ENCODE data around the gene DIAPH2. TPM values are rescaled to one million over a fixed set of nuclear protein-coding genes. Genes with fewer than 3 reads are reported as not detected.

DIAPH2 gene
- total and polyA plus RNA-seq, 10 donors: 2.5 to 32.1 (median 17.7) TPM

DNA sequence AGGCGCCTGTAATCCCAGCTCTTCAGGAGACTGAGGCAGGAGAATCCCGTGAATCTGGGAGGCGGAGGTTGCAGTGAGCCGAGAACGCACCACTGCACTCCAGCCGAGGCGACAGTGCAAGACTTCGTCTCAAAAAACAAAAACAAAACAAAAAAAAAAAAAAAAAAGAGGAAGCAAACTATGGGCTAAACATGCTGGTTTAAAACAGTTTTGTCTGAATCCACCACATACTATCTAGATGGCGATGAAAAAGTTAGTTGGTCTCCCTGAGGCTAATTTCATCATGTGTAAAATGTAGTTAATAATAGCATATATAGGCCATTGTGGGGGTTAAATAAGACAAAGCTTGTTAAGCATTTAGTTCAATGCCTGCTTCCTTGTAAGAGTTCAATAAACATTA is 650.2 kb downstream of the DIAPH2 start:
- H3K9me3 ChIP-seq: no peaks in the 10 kb centered on the region
- no peaks in the 10 kb centered on the region for H3K4me1 ChIP-seq
- no peak for DNase-seq
- no peak for TF ChIP-seq POLR2A (IDR thresholded peaks at IDR 0.05)
- TF ChIP-seq POLR2AphosphoS5 (IDR thresholded peaks at IDR 0.05): no peak
- TF ChIP-seq, protein P1, sequence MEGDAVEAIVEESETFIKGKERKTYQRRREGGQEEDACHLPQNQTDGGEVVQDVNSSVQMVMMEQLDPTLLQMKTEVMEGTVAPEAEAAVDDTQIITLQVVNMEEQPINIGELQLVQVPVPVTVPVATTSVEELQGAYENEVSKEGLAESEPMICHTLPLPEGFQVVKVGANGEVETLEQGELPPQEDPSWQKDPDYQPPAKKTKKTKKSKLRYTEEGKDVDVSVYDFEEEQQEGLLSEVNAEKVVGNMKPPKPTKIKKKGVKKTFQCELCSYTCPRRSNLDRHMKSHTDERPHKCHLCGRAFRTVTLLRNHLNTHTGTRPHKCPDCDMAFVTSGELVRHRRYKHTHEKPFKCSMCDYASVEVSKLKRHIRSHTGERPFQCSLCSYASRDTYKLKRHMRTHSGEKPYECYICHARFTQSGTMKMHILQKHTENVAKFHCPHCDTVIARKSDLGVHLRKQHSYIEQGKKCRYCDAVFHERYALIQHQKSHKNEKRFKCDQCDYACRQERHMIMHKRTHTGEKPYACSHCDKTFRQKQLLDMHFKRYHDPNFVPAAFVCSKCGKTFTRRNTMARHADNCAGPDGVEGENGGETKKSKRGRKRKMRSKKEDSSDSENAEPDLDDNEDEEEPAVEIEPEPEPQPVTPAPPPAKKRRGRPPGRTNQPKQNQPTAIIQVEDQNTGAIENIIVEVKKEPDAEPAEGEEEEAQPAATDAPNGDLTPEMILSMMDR (IDR thresholded peaks at IDR 0.05 in 8 of 11, conservative IDR thresholded peaks at IDR 0.05 in 3 of 11): no peak
- no peaks in the 10 kb centered on the region for H3K27me3 ChIP-seq (replicated peaks in 1 of 7)
- no peak overlapping the region for H3K27ac ChIP-seq
- 72 to 90% (median 87%) methylated on average over 8 to 9 of the region's 9 CpGs for WGBS, 5 donors
- H3K4me3 ChIP-seq: no peak overlapping the region
- intact Hi-C loops (cut with DNase I; ENCODE audit: low total_unique reads): no loop called here
- no peaks in the 10 kb centered on the region for H3K36me3 ChIP-seq

DNA sequence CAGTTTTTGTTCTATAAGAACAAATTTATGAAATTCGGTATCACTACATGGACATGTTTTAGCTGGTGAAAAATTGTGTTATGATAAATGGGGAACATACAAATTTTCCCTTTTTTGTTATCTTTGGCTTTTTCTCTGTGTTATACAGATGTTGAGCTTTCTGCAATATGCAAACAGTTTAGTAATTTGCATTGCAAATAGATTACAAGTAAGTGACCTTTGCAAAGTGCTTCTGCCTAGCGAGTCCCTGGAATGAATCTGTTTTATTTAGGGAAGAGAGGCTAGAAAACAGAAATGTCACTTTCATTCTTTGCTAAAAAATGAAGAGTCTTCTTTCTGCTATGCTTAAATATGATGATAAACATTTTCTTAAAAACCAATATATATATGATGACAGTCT is 660.1 kb downstream of the DIAPH2 start:
- no peak for TF ChIP-seq POLR2AphosphoS5 (IDR thresholded peaks at IDR 0.05)
- TF ChIP-seq POLR2A (IDR thresholded peaks at IDR 0.05): no peak
- TF ChIP-seq, protein P1 (IDR thresholded peaks at IDR 0.05 in 8 of 11, conservative IDR thresholded peaks at IDR 0.05 in 3 of 11): no peak
- H3K4me3 ChIP-seq: no peak overlapping the region
- H3K27ac ChIP-seq: no peak overlapping the region
- DNase-seq: no peak
- no peaks in the 10 kb centered on the region for H3K9me3 ChIP-seq
- H3K4me1 ChIP-seq: no peaks in the 10 kb centered on the region
- intact Hi-C loops (cut with DNase I; ENCODE audit: low total_unique reads): no loop called here
- no peaks in the 10 kb centered on the region for H3K27me3 ChIP-seq (replicated peaks in 1 of 7)
- no peaks in the 10 kb centered on the region for H3K36me3 ChIP-seq
- 39 to 91% (median 83%) methylated on average over 2 of the region's 2 CpGs for WGBS, 5 donors

DNA sequence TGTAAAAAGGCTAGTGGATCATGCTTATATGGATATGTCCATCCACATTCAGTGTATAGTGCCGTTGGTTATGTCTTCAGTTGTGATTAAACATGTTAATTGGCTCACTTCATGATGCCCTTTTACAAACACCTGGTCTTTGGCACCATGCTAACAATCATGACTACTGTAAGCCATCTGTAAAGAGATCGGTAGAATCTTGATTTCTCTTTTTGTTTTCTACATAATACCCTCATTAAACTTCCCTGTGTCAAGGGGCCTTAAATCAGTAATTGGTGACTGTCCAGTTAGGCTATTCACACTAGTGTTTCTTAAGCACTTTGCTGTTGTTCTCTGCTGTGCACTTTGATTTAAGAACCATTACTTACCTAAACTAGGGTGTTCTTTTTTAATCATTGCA is 674.3 kb downstream of the DIAPH2 start:
- no peaks in the 10 kb centered on the region for H3K9me3 ChIP-seq
- H3K27me3 ChIP-seq (replicated peaks in 1 of 7): no peaks in the 10 kb centered on the region
- H3K27ac ChIP-seq: no peak overlapping the region
- 87 to 98% (median 94%) methylated on average over 2 of the region's 2 CpGs for WGBS, 5 donors
- intact Hi-C loops (cut with DNase I; ENCODE audit: low total_unique reads): no loop called here
- no peaks in the 10 kb centered on the region for H3K4me1 ChIP-seq
- H3K36me3 ChIP-seq: no peaks in the 10 kb centered on the region
- TF ChIP-seq POLR2AphosphoS5 (IDR thresholded peaks at IDR 0.05) (no peak), POLR2A (IDR thresholded peaks at IDR 0.05) (no peak)
- TF ChIP-seq, protein P1 (IDR thresholded peaks at IDR 0.05 in 8 of 11, conservative IDR thresholded peaks at IDR 0.05 in 3 of 11): no peak
- no peak overlapping the region for H3K4me3 ChIP-seq
- DNase-seq: no peak

DNA sequence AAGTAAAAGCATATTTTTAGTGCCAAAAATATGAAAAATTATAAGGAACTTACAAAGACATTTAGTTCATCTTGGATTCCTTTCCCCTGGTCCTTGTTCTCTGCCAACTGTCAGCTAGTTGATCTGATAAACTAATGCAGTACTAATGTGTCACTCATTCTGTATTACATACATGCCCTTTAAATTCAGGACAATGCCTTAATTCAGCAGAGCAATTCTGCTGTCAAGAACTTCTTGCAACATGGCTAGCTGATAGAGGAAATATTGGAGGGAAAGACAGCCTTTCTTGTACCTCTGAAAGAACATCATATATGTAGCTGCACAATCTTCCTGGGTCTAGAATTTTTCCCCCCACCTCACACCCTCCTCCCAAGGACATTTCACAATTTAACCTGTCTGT is 679.2 kb downstream of the DIAPH2 start:
- intact Hi-C loops (cut with DNase I; ENCODE audit: low total_unique reads): no loop called here
- Histone ChIP-seq H3K4me3 (no peak overlapping the region), H3K36me3 (no peaks in the 10 kb centered on the region), H3K9me3 (no peaks in the 10 kb centered on the region), H3K27ac (no peak overlapping the region), H3K4me1 (no peaks in the 10 kb centered on the region), H3K27me3 (replicated peaks in 1 of 7) (no peaks in the 10 kb centered on the region)
- TF ChIP-seq POLR2A (IDR thresholded peaks at IDR 0.05) (no peak), POLR2AphosphoS5 (IDR thresholded peaks at IDR 0.05) (no peak)
- TF ChIP-seq, protein P1 (IDR thresholded peaks at IDR 0.05 in 8 of 11, conservative IDR thresholded peaks at IDR 0.05 in 3 of 11): no peak
- DNase-seq: no peak

Measured in spleen (tissue), 11 donors.